Measurements from ENCODE around the gene SREBF1.
A peak's percentile ranks its signal among the peaks of the same experiment; 100 is the strongest.

Gene SREBF1

GRCh38 chr17:17822189-17822588, 14.6 kb downstream of the SREBF1 start:
- H3K36me3 ChIP-seq = peaks cover 36 to 64% (median 60%) of the 10 kb centered on the region in 11 experiments
- peaks cover 71 to 93% (median 85%) of the 10 kb centered on the region in 11 experiments for H4K20me1 ChIP-seq
- H3K27me3 ChIP-seq = no peaks in the 10 kb centered on the region
- peaks cover 87 to 94% (median 92%) of the 10 kb centered on the region in 10 experiments for H3K4me1 ChIP-seq
- peak overlapping the region; percentile 56 to 73 (median 64) for H3K4me3 ChIP-seq
- H3K9me3 ChIP-seq (replicated peaks in 1 of 11) = no peaks in the 10 kb centered on the region
- peak overlapping the region; percentile 96 to 100 (median 98) for H3K4me2 ChIP-seq
- TF ChIP-seq Cebpa-rat (IDR thresholded peaks at IDR 0.05) = no peak
- H3K9ac ChIP-seq = peak overlapping the region; percentile 63 to 82 (median 76)
- H3K27ac ChIP-seq = peak overlapping the region; percentile 34 to 79 (median 72); a peak in 20 of 22 replicates

- H4K20me1 ChIP-seq = peaks cover 73 to 93% (median 85%) of the 10 kb centered on the region in 11 experiments
- H3K9ac ChIP-seq = peak overlapping the region; percentile 63 to 82 (median 76); a peak in 20 of 22 replicates
- peak overlapping the region in 9 of 11 experiments; percentile 1 to 79 (median 68); a peak in 15 of 22 replicates for H3K27ac ChIP-seq
Observed at GRCh38 chr17:17820463-17821158, 16.2 kb downstream of the SREBF1 start.

GRCh38 chr17:17820046-17820445, 16.7 kb downstream of the SREBF1 start:
- Histone ChIP-seq H3K4me3 (peak overlapping the region in 4 of 10 experiments; percentile 24 to 61 (median 41); a peak in 4 of 20 replicates), H3K9ac (peak overlapping the region; percentile 12 to 82 (median 76); a peak in 19 of 22 replicates), H3K36me3 (peaks cover 51 to 78% (median 72%) of the 10 kb centered on the region in 11 experiments), H3K9me3 (replicated peaks in 1 of 11) (no peaks in the 10 kb centered on the region), H3K27me3 (no peaks in the 10 kb centered on the region), H4K20me1 (peaks cover 78 to 94% (median 87%) of the 10 kb centered on the region in 11 experiments), H3K27ac (peak overlapping the region in 9 of 11 experiments; percentile 1 to 79 (median 48); a peak in 13 of 22 replicates), H3K4me1 (peaks cover 79 to 92% (median 90%) of the 10 kb centered on the region in 10 experiments), H3K4me2 (peak overlapping the region; percentile 96 to 100 (median 98))
- no peak for TF ChIP-seq Cebpa-rat (IDR thresholded peaks at IDR 0.05)

More at GRCh38 chr17:17820463-17821158, 16.2 kb downstream of the SREBF1 start:
- no peaks in the 10 kb centered on the region for H3K27me3 ChIP-seq
- H3K9me3 ChIP-seq (replicated peaks in 1 of 11) = no peaks in the 10 kb centered on the region
- no peak for TF ChIP-seq Cebpa-rat (IDR thresholded peaks at IDR 0.05)
- H3K4me3 ChIP-seq = peak overlapping the region in 8 of 10 experiments; percentile 24 to 68 (median 62); a peak in 10 of 20 replicates
- H3K36me3 ChIP-seq = peaks cover 46 to 72% (median 66%) of the 10 kb centered on the region in 11 experiments
- peaks cover 79 to 92% (median 89%) of the 10 kb centered on the region in 10 experiments for H3K4me1 ChIP-seq
- H3K4me2 ChIP-seq = peak overlapping the region; percentile 96 to 100 (median 98)

- Histone ChIP-seq H3K4me3 (peak overlapping the region in 2 of 10 experiments; percentile 56 to 61; a peak in 2 of 20 replicates), H3K9ac (peak overlapping the region; percentile 12 to 82 (median 76); a peak in 14 of 22 replicates), H3K9me3 (replicated peaks in 1 of 11) (no peaks in the 10 kb centered on the region), H3K4me1 (peaks cover 75 to 92% (median 90%) of the 10 kb centered on the region in 10 experiments), H3K4me2 (peak overlapping the region; percentile 96 to 100 (median 98)), H4K20me1 (peaks cover 83 to 94% (median 89%) of the 10 kb centered on the region in 11 experiments), H3K36me3 (peaks cover 56 to 83% (median 76%) of the 10 kb centered on the region in 11 experiments), H3K27ac (peak overlapping the region in 6 of 11 experiments; percentile 18 to 73 (median 46); a peak in 8 of 22 replicates), H3K27me3 (no peaks in the 10 kb centered on the region)
- no peak for TF ChIP-seq Cebpa-rat (IDR thresholded peaks at IDR 0.05)
Observed at GRCh38 chr17:17819561-17819995, 17.2 kb downstream of the SREBF1 start.

GRCh38 chr17:17819111-17819510, 17.7 kb downstream of the SREBF1 start:
- peak overlapping the region in 8 of 11 experiments; percentile 12 to 82 (median 54); a peak in 9 of 22 replicates for H3K9ac ChIP-seq
- H3K4me2 ChIP-seq = peak overlapping the region in 9 of 11 experiments; percentile 96 to 100 (median 98); a peak in 16 of 22 replicates
- H3K4me3 ChIP-seq = no peak overlapping the region
- no peaks in the 10 kb centered on the region for H3K27me3 ChIP-seq
- H3K9me3 ChIP-seq (replicated peaks in 1 of 11) = no peaks in the 10 kb centered on the region
- peaks cover 87 to 94% (median 91%) of the 10 kb centered on the region in 11 experiments for H4K20me1 ChIP-seq
- peaks cover 70 to 92% (median 86%) of the 10 kb centered on the region in 10 experiments for H3K4me1 ChIP-seq
- H3K27ac ChIP-seq = peak overlapping the region in 4 of 11 experiments; percentile 11 to 68 (median 30); a peak in 9 of 22 replicates
- TF ChIP-seq Cebpa-rat (IDR thresholded peaks at IDR 0.05) = no peak
- peaks cover 61 to 87% (median 81%) of the 10 kb centered on the region in 11 experiments for H3K36me3 ChIP-seq

- no peak overlapping the region for H3K4me3 ChIP-seq
- no peaks in the 10 kb centered on the region for H3K9me3 ChIP-seq (replicated peaks in 1 of 11)
- peak in 1 of 11 experiments; percentile 30; a peak in 1 of 22 replicates for TF ChIP-seq Cebpa-rat (IDR thresholded peaks at IDR 0.05)
- no peaks in the 10 kb centered on the region for H3K27me3 ChIP-seq
- peak overlapping the region in 3 of 11 experiments; percentile 15 to 82 (median 28); a peak in 3 of 22 replicates for H3K9ac ChIP-seq
- H3K36me3 ChIP-seq = peaks cover 71 to 97% (median 91%) of the 10 kb centered on the region in 11 experiments
- peaks cover 64 to 87% (median 80%) of the 10 kb centered on the region in 10 experiments for H3K4me1 ChIP-seq
- peaks cover 95 to 100% (median 96%) of the 10 kb centered on the region in 11 experiments for H4K20me1 ChIP-seq
- peak overlapping the region in 10 of 11 experiments; percentile 8 to 99 (median 98); a peak in 13 of 22 replicates for H3K4me2 ChIP-seq
- peak overlapping the region in 3 of 11 experiments; percentile 13 to 68 (median 41); a peak in 4 of 22 replicates for H3K27ac ChIP-seq
Observed at GRCh38 chr17:17818088-17818526, 18.7 kb downstream of the SREBF1 start.

- no peaks in the 10 kb centered on the region for H3K27me3 ChIP-seq
- H3K4me3 ChIP-seq = no peak overlapping the region
- 0 out of 22 replicates have a peak overlapping the region, but pooled peaks of 4 of the 11 experiments have one; percentile 6 to 20 (median 8) for H3K27ac ChIP-seq
- 0 out of 22 replicates have a peak overlapping the region, but pooled peaks of 2 of the 11 experiments have one; percentile 12 to 18 for H3K9ac ChIP-seq
- H3K4me2 ChIP-seq = no peak overlapping the region
- TF ChIP-seq Cebpa-rat (IDR thresholded peaks at IDR 0.05) = no peak
- H3K36me3 ChIP-seq = peaks cover 76 to 98% (median 91%) of the 10 kb centered on the region in 11 experiments
- H3K4me1 ChIP-seq = peaks cover 61 to 86% (median 78%) of the 10 kb centered on the region in 10 experiments
- no peaks in the 10 kb centered on the region for H3K9me3 ChIP-seq (replicated peaks in 1 of 11)
- H4K20me1 ChIP-seq = peaks cover 95 to 100% (median 96%) of the 10 kb centered on the region in 11 experiments
Observed at GRCh38 chr17:17817552-17817947, 19.2 kb downstream of the SREBF1 start.

- Histone ChIP-seq H3K36me3 (peaks cover 81 to 98% (median 95%) of the 10 kb centered on the region in 11 experiments), H3K4me1 (peaks cover 59 to 83% (median 77%) of the 10 kb centered on the region in 10 experiments), H3K4me3 (no peak overlapping the region)
Observed at GRCh38 chr17:17816831-17817551, 19.8 kb downstream of the SREBF1 start.

More at GRCh38 chr17:17816831-17817551, 19.8 kb downstream of the SREBF1 start:
- Histone ChIP-seq H3K4me2 (peak overlapping the region in 2 of 11 experiments; percentile 5 to 12; a peak in 4 of 22 replicates), H4K20me1 (peaks cover 95 to 100% (median 96%) of the 10 kb centered on the region in 11 experiments), H3K9ac (peak overlapping the region in 5 of 11 experiments; percentile 0 to 47 (median 18); a peak in 4 of 22 replicates), H3K27ac (peak overlapping the region in 4 of 11 experiments; percentile 6 to 13 (median 8); a peak in 1 of 22 replicates), H3K9me3 (replicated peaks in 1 of 11) (no peaks in the 10 kb centered on the region), H3K27me3 (no peaks in the 10 kb centered on the region)
- no peak for TF ChIP-seq Cebpa-rat (IDR thresholded peaks at IDR 0.05)

All from BLaER1 treated with 17β-estradiol and CSF1 and Interleukin-3, amounts not matched to agents 10 nM and 100 nM (cell line).